Activated CD4-positive, alpha-beta memory T cell treated with anti-CD3 and anti-CD28 coated beads for 36 hours (primary cell): ENCODE data around the gene PKHD1. TPM values are rescaled to one million over a fixed set of nuclear protein-coding genes. Genes with fewer than 3 reads are reported as not detected.

ENCODE experiments used
- CTCF ChIA-PET: fragments of 350-600 bp; sonication (Branson Sonifier 250); formaldehyde crosslinking; loops from one replicate; lab custom pipeline; 2021; ENCODE audit warnings: antibody characterized with exemption, inconsistent platforms; lab: Charles Lee
- POLR2A ChIA-PET: fragments of 350-600 bp; sonication (Branson Sonifier 250); formaldehyde crosslinking; loops from one replicate; lab custom pipeline; 2021; ENCODE audit warnings: antibody characterized with exemption; lab: Charles Lee
- DNase-seq: peaks from one replicate; pipeline ENCODE4 v3.0.0-alpha.2; 2020
- H3K27ac Mint-ChIP-seq: one replicate; pipeline ENCODE4 v1.8.0; 2021; ENCODE audit warnings: mixed read lengths
- H3K27me3 Mint-ChIP-seq: one replicate; pipeline ENCODE4 v1.8.0; 2021; ENCODE audit warnings: mixed read lengths
- H3K36me3 Mint-ChIP-seq: one replicate; pipeline ENCODE4 v1.8.0; 2021; ENCODE audit warnings: mixed read lengths
- H3K4me1 Mint-ChIP-seq: one replicate; pipeline ENCODE4 v1.8.0; 2021; ENCODE audit warnings: low read depth, mixed read lengths
- H3K4me3 Mint-ChIP-seq: one replicate; pipeline ENCODE4 v1.8.0; 2021; ENCODE audit warnings: mild to moderate bottlenecking, mixed read lengths
- H3K9me3 Mint-ChIP-seq: one replicate; pipeline ENCODE4 v1.8.0; 2021; ENCODE audit warnings: mixed read lengths
- intact Hi-C: fragments of 100-400 bp; cut with micrococcal nuclease; formaldehyde crosslinking; loops from one replicate; pipeline ENCODE4 v1.15.1; 2023
- total RNA-seq, 2 experiments: library from RNA; stranded (reverse); gene quantifications; one replicate each; pipeline ENCODE4 v1.2.3, GENCODE V29; 2021

PKHD1 gene
- total RNA-seq, 2 experiments from 2014 or later: 0.02 TPM; not detected in 1

DNA sequence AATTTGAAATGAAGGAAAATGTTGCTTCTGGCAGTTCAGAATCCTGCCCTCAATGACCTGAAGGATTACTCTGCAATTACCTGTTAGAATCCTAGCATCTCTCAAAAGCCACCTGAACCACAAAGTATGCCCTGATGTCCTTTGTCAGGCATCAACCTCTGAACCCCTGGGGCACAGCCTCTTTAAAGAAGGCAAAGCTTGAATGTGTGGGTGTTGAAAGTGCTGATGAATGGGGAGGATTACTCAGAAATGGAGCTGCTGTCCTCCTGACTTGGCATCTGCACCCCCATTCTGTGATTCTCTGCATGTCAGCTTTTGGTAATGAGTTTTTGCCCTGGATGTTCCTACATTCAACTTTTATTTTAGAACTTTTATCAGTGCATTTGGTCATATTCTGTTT, 179.2 kb downstream of the PKHD1 start:
- no peak for DNase-seq
- no peak overlapping the region for H3K27ac Mint-ChIP-seq
- intact Hi-C loops: no loop called here
- H3K36me3 Mint-ChIP-seq: no peaks in the 10 kb centered on the region
- H3K4me3 Mint-ChIP-seq: no peak overlapping the region
- H3K9me3 Mint-ChIP-seq: no peaks in the 10 kb centered on the region
- ChIA-PET POLR2A (no interaction called here), CTCF (no interaction called here)
- no peaks in the 10 kb centered on the region for H3K4me1 Mint-ChIP-seq
- peaks cover 1% of the 10 kb centered on the region for H3K27me3 Mint-ChIP-seq

GRCh38 chr6:51901766-51902764, 185.3 kb downstream of the PKHD1 start:
- ChIA-PET CTCF (no interaction called here), POLR2A (no interaction called here)
- Mint-ChIP-seq H3K27me3 (no peaks in the 10 kb centered on the region), H3K36me3 (no peaks in the 10 kb centered on the region), H3K4me3 (no peak overlapping the region), H3K9me3 (no peaks in the 10 kb centered on the region), H3K4me1 (no peaks in the 10 kb centered on the region), H3K27ac (no peak overlapping the region)
- intact Hi-C loops: no loop called here
- no peak for DNase-seq

DNA sequence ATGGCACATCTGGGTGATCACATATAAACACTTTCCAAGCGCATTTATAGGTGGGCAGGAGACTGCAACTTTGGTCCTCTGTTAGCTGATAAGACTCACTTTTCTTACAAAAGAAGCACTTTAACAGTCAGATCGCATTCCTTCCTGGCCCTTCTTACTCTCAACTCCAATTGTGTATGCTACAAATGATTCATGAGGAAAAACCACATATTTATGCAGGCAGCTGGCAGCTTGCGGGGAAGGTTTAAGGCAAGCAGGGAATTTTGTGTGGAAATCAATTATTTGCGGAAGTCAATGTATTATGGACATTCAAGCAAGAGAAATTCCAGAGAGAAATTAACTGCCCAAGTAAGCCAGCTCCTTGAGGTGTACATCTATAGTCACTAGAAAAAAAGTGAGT, 194.0 kb downstream of the PKHD1 start:
- Mint-ChIP-seq H3K27ac (no peak overlapping the region), H3K4me1 (no peaks in the 10 kb centered on the region), H3K4me3 (no peak overlapping the region), H3K27me3 (peaks cover 2% of the 10 kb centered on the region), H3K36me3 (no peaks in the 10 kb centered on the region), H3K9me3 (no peaks in the 10 kb centered on the region)
- intact Hi-C loops: no loop called here
- DNase-seq: no peak
- CTCF ChIA-PET: interaction anchor here (1.4 kb wide), 1 partner anchor 38 kb away, joined by 3 read pairs; no protein-coding TSS in a partner anchor
- POLR2A ChIA-PET: interaction anchor here (0.9 kb wide), 1 partner anchor 8 kb away, joined by 3 read pairs; no protein-coding TSS in a partner anchor

DNA sequence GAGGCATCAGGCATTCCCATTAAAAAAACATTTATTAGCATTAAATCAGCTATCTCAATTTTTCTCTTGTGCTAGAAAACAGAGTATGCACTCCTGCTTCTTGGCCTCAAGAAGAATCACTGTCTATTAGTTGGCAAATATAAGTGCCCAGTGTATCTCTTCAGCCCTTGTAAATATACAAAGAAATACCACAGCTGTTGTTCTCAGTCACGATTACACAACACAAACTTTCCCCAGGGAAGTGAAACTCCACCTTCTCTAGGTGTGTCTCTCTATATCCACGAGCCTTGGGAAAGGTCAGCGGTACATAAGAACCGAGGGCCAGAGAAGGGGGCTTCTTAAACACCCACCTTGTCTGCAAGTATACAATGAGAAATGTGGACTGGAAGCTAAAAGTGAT, 194.7 kb downstream of the PKHD1 start:
- Mint-ChIP-seq H3K27ac (no peak overlapping the region), H3K4me1 (no peaks in the 10 kb centered on the region), H3K36me3 (no peaks in the 10 kb centered on the region), H3K4me3 (no peak overlapping the region), H3K27me3 (peaks cover 2% of the 10 kb centered on the region), H3K9me3 (no peaks in the 10 kb centered on the region)
- ChIA-PET CTCF (interaction anchor here (1.4 kb wide), 1 partner anchor 37 kb away, joined by 3 read pairs; no protein-coding TSS in a partner anchor), POLR2A (no interaction called here)
- no peak for DNase-seq
- intact Hi-C loops: no loop called here

GRCh38 chr6:51892339-51892738, 195.1 kb downstream of the PKHD1 start:
- POLR2A ChIA-PET: no interaction called here
- peaks cover 2% of the 10 kb centered on the region for H3K27me3 Mint-ChIP-seq
- no peaks in the 10 kb centered on the region for H3K9me3 Mint-ChIP-seq
- no peak overlapping the region for H3K27ac Mint-ChIP-seq
- CTCF ChIA-PET: interaction anchor here (1.4 kb wide), 1 partner anchor 37 kb away, joined by 3 read pairs; no protein-coding TSS in a partner anchor
- H3K4me1 Mint-ChIP-seq: no peaks in the 10 kb centered on the region
- no peak for DNase-seq
- no peak overlapping the region for H3K4me3 Mint-ChIP-seq
- intact Hi-C loops: no loop called here
- H3K36me3 Mint-ChIP-seq: no peaks in the 10 kb centered on the region

GRCh38 chr6:51891784-51892183, 195.6 kb downstream of the PKHD1 start:
- H3K27me3 Mint-ChIP-seq: peaks cover 2% of the 10 kb centered on the region
- H3K27ac Mint-ChIP-seq: no peak overlapping the region
- H3K4me1 Mint-ChIP-seq: no peaks in the 10 kb centered on the region
- no peak for DNase-seq
- CTCF ChIA-PET: no interaction called here
- H3K36me3 Mint-ChIP-seq: no peaks in the 10 kb centered on the region
- H3K4me3 Mint-ChIP-seq: no peak overlapping the region
- intact Hi-C loops: no loop called here
- POLR2A ChIA-PET: no interaction called here
- H3K9me3 Mint-ChIP-seq: no peaks in the 10 kb centered on the region

- Mint-ChIP-seq H3K9me3 (no peaks in the 10 kb centered on the region), H3K36me3 (no peaks in the 10 kb centered on the region), H3K4me3 (no peak overlapping the region), H3K27ac (no peak overlapping the region), H3K4me1 (no peaks in the 10 kb centered on the region), H3K27me3 (peaks cover 5% of the 10 kb centered on the region)
- no peak for DNase-seq
- ChIA-PET POLR2A (no interaction called here), CTCF (no interaction called here)
- intact Hi-C loops: no loop called here
These were observed 199.6 kb downstream of the PKHD1 start for GRCh38 chr6:51887859-51888258.

GRCh38 chr6:51885957-51886356, 201.5 kb downstream of the PKHD1 start:
- Mint-ChIP-seq H3K4me3 (no peak overlapping the region), H3K9me3 (no peaks in the 10 kb centered on the region), H3K27me3 (peaks cover 5% of the 10 kb centered on the region), H3K4me1 (no peaks in the 10 kb centered on the region), H3K36me3 (no peaks in the 10 kb centered on the region), H3K27ac (no peak overlapping the region)
- POLR2A ChIA-PET: no interaction called here
- CTCF ChIA-PET: no interaction called here
- no peak for DNase-seq
- intact Hi-C loops: no loop called here

DNA sequence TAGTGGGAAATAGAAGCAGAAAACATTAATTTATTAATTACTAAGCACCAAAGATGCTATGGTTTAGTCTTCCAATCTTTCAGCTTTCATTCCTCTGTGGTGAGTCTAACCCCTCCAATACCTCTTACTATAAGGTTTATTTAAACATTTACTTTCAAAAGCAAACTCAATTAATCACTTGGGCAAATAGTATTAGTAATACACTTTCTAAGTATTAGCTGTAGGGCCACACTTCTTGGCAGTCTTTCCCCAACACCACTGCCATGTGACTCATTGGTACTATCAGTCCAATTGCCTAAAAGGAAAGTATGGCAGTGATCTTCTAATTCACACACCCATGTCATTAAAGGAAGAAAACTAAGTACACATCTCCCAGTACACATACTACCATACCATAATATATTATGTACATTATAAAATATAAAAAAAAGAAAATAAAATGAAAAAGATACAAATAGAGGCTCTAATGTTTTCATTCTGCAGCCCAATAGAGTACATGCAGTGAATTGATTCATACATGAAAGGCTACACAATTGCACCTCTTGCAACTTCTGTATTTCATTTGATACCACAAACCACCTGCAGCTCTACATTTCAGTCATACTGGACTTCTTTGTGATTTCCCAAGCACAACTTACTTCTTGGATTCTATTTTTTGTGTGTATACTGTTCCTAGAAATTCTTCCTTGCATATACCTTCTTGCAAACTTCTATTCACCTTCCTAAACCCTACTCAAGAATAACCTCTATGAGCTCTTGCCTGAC, 218.6 kb downstream of the PKHD1 start:
- Mint-ChIP-seq H3K27ac (no peak overlapping the region), H3K4me3 (no peak overlapping the region), H3K27me3 (peaks cover 7% of the 10 kb centered on the region), H3K9me3 (no peaks in the 10 kb centered on the region), H3K4me1 (no peaks in the 10 kb centered on the region), H3K36me3 (no peaks in the 10 kb centered on the region)
- ChIA-PET CTCF (no interaction called here), POLR2A (no interaction called here)
- intact Hi-C loops: no loop called here
- DNase-seq: no peak

- H3K36me3 Mint-ChIP-seq: no peaks in the 10 kb centered on the region
- ChIA-PET CTCF (interaction anchor here (0.8 kb wide), 1 partner anchor 12 kb away, joined by 4 read pairs; no protein-coding TSS in a partner anchor), POLR2A (no interaction called here)
- intact Hi-C loops: no loop called here
- no peak overlapping the region for H3K27ac Mint-ChIP-seq
- peaks cover 7% of the 10 kb centered on the region for H3K27me3 Mint-ChIP-seq
- H3K9me3 Mint-ChIP-seq: no peaks in the 10 kb centered on the region
- no peak for DNase-seq
- H3K4me3 Mint-ChIP-seq: no peak overlapping the region
- no peaks in the 10 kb centered on the region for H3K4me1 Mint-ChIP-seq
These were observed 220.5 kb downstream of the PKHD1 start for GRCh38 chr6:51866867-51867266.

- H3K4me1 Mint-ChIP-seq: no peaks in the 10 kb centered on the region
- intact Hi-C loops: no loop called here
- H3K36me3 Mint-ChIP-seq: no peaks in the 10 kb centered on the region
- peaks cover 7% of the 10 kb centered on the region for H3K27me3 Mint-ChIP-seq
- no peak overlapping the region for H3K4me3 Mint-ChIP-seq
- POLR2A ChIA-PET: no interaction called here
- DNase-seq: no peak
- CTCF ChIA-PET: no interaction called here
- no peak overlapping the region for H3K27ac Mint-ChIP-seq
- H3K9me3 Mint-ChIP-seq: no peaks in the 10 kb centered on the region
These were observed 221.4 kb downstream of the PKHD1 start for GRCh38 chr6:51865996-51866395.

DNA sequence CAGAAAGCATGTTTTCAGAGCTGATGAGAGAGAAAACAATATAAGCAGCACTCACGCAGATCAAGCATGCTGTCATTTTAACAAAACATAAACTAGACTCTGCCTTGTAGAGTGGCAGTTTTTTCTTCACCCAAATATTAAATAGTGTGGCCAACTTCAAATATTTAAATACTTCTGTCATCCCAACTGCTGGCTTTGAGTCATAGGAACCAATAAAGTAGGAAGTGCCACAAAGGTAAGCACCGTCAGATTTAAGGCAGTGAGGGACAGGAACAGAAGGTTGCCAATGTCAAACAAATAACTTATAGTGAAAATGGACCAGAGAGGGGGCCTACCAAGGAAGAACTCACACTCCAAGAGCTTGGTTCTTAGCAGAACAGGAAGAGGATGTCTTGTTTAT, 222.2 kb downstream of the PKHD1 start:
- Mint-ChIP-seq H3K4me1 (no peaks in the 10 kb centered on the region), H3K36me3 (no peaks in the 10 kb centered on the region), H3K4me3 (no peak overlapping the region), H3K27ac (no peak overlapping the region), H3K27me3 (peaks cover 7% of the 10 kb centered on the region), H3K9me3 (no peaks in the 10 kb centered on the region)
- intact Hi-C loops: no loop called here
- no peak for DNase-seq
- POLR2A ChIA-PET: no interaction called here
- CTCF ChIA-PET: no interaction called here
